BJ (cell line): ENCODE results near the gene ATP2A3. TPM values are rescaled to one million over a fixed set of nuclear protein-coding genes. Genes with fewer than 3 reads are reported as not detected.

Experiments used
- CTCF ChIA-PET: fragments of 350-600 bp; formaldehyde crosslinking; extraction: SDS; loops from one replicate; lab custom pipeline; 2021; ENCODE audit warnings: antibody characterized with exemption, inconsistent platforms; lab: Yijun Ruan, JAX
- POLR2A ChIA-PET: fragments of 300-600 bp; sonication (Branson Sonifier 250); formaldehyde crosslinking; extraction: SDS; loops from one replicate; lab custom pipeline; 2021; ENCODE audit warnings: antibody characterized with exemption; lab: Charles Lee
- DNase-seq: peaks from one replicate; pipeline ENCODE4 v3.0.0-alpha.2; 2011; ENCODE audit warnings: low read depth
- H3K27me3 ChIP-seq: 2 replicates; pipeline ENCODE4 v1.6.0; 2011; ENCODE audit warnings: low read length; ENCODE audit not compliant: control insufficient read depth, insufficient read depth
- H3K36me3 ChIP-seq: 2 replicates; pipeline ENCODE4 v1.5.1; 2011; ENCODE audit warnings: low read length; ENCODE audit not compliant: control insufficient read depth, insufficient read depth
- H3K4me3 ChIP-seq: 2 replicates; pipeline ENCODE4 v1.5.1; 2011; ENCODE audit warnings: low read depth, mild to moderate bottlenecking, control low read depth, low read length
- CTCF ChIP-seq: IDR thresholded peaks from 2 replicates; pipeline ENCODE4 v1.5.1; 2011; ENCODE audit warnings: low read depth, mild to moderate bottlenecking, control low read depth, inconsistent platforms, low read length, moderate library complexity; ENCODE audit not compliant: insufficient read depth
- polyA minus RNA-seq: library from RNA; depleted of rRNA, polyadenylated mRNA; stranded (reverse); fragments of >200 nt; gene quantifications from 2 replicates; pipeline ENCODE4 v1.2.3, GENCODE V29; 2011; rRNA and poly(A)+ RNA removed
- polyA plus RNA-seq: library from polyadenylated mRNA; depleted of rRNA; stranded (reverse); fragments of >200 nt; gene quantifications from 2 replicates; pipeline ENCODE4 v1.2.3, GENCODE V29; 2011; rRNA removed

Gene ATP2A3
- polyA plus RNA-seq (0.65 and 1.1 TPM in 2 replicates), polyA minus RNA-seq (0.72 and 1.5 TPM in 2 replicates)

GRCh38 chr17:3964203-3965117 is at the start of gene ATP2A3:
Gene ATP2A3 (minus strand): TSS chr17:3964437. CDS start chr17:3964291, 146 bp downstream.
- DNase-seq: no peak

GRCh38 chr17:4010754-4011153 is 46.5 kb upstream of the ATP2A3 start:
- H3K36me3 ChIP-seq: peaks cover 40% of the 10 kb centered on the region
- ChIA-PET CTCF (interaction anchor here (0.6 to 0.7 kb wide), 2 partner anchors 75 to 97 kb away, joined by 3 to 7 read pairs; no protein-coding TSS in a partner anchor), POLR2A (no interaction called here)
- no peak overlapping the region for H3K4me3 ChIP-seq
- DNase-seq: no peak
- no peak for TF ChIP-seq CTCF
- no peaks in the 10 kb centered on the region for H3K27me3 ChIP-seq

More at GRCh38 chr17:3964203-3965117, at the start of gene ATP2A3:
- Histone ChIP-seq H3K4me3 (peak within 1 kb of the TSS; percentile 54), H3K36me3 (no peaks in the 10 kb centered on the region), H3K27me3 (peaks cover 18% of the 10 kb centered on the region)
- POLR2A ChIA-PET: no interaction called here
- no peak for TF ChIP-seq CTCF
- CTCF ChIA-PET: interaction anchor here (0.6 to 2.6 kb wide), 2 partner anchors 14 to 51 kb away, joined by 3 to 7 read pairs; no protein-coding TSS in a partner anchor

GRCh38 chr17:4009186-4009785 is 45.0 kb upstream of the ATP2A3 start:
- no peak for TF ChIP-seq CTCF
- Histone ChIP-seq H3K4me3 (no peak overlapping the region), H3K36me3 (peaks cover 32% of the 10 kb centered on the region), H3K27me3 (no peaks in the 10 kb centered on the region)
- no peak for DNase-seq
- ChIA-PET CTCF (interaction anchor here (0.9 to 8.7 kb wide), 4 partner anchors 8 to 272 kb away, joined by 3 to 50 read pairs (median 4); no protein-coding TSS in a partner anchor), POLR2A (no interaction called here)

GRCh38 chr17:4008441-4009185 is 44.4 kb upstream of the ATP2A3 start:
- no peaks in the 10 kb centered on the region for H3K27me3 ChIP-seq
- CTCF ChIA-PET: interaction anchor here (0.7 to 8.7 kb wide), 4 partner anchors 8 to 271 kb away, joined by 3 to 50 read pairs (median 4); no protein-coding TSS in a partner anchor
- H3K4me3 ChIP-seq: no peak overlapping the region
- peaks cover 29% of the 10 kb centered on the region for H3K36me3 ChIP-seq
- DNase-seq: no peak
- no peak for TF ChIP-seq CTCF
- POLR2A ChIA-PET: no interaction called here
